ENCODE results near the gene BMAL1.
"Not testable (repeated sequence)": the region's sequence is repeated elsewhere in the genome, so short reads cannot be mapped to it uniquely, and the experiment has no call there.

Gene BMAL1

DNA sequence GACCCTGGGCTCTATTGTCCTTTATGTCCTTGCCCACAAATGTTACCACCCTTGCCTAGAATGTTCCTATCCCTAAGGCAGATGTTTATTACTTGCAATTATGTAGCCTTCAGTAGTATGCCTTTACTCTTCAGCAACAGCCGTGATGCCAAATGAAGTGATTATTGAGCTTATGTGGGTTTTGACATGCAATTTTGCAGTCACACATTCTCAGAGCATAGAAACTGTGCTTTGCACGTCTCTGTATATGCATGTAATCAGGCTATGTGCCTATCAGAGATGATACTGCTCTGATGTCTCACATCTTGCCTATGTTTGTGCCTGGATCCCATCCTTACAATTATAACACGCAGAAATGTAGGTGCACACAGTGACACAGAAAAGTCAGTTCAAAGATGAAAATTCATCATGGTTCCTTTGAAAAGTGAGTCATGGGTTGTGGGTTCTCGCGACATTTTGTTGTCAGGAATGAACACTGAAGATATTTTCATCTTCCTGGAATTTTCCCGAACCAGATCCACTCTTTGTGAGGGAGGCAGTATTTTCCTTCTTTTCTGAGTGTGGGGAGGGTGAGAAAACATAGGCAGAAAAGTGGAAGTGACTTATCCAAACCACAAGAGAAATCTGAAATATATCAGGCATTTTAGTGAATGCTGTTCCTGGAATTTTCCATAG is 81.1 kb downstream of the BMAL1 start:
- no peak for DNase-seq (ENCODE audit: low read depth, low spot score)

GRCh38 chr11:13362596-13363109 is 85.1 kb downstream of the BMAL1 start:
- no peak overlapping the region for H3K4me3 ChIP-seq (ENCODE audit: low read length)
- no peak for DNase-seq (ENCODE audit: low read depth, low spot score)

More for the DNA sequence above, 81.1 kb downstream of the BMAL1 start:
- no peak overlapping the region for H3K4me3 ChIP-seq (ENCODE audit: low read length)

- DNase-seq (ENCODE audit: low read depth, low spot score) = no peak
- H3K4me3 ChIP-seq (ENCODE audit: low read length) = no peak overlapping the region
Observed at GRCh38 chr11:13364388-13364787, 86.8 kb downstream of the BMAL1 start.

GRCh38 chr11:13366266-13367026 is 88.9 kb downstream of the BMAL1 start:
- no peak for DNase-seq (ENCODE audit: low read depth, low spot score)
- no peak overlapping the region for H3K4me3 ChIP-seq (ENCODE audit: low read length)

GRCh38 chr11:13367115-13367514 is 89.5 kb downstream of the BMAL1 start:
- DNase-seq (ENCODE audit: low read depth, low spot score) = peak; percentile 15
- no peak overlapping the region for H3K4me3 ChIP-seq (ENCODE audit: low read length)

- no peak for DNase-seq (ENCODE audit: low read depth, low spot score)
- no peak overlapping the region for H3K4me3 ChIP-seq (ENCODE audit: low read length)
Observed at GRCh38 chr11:13368041-13368446, 90.5 kb downstream of the BMAL1 start.

- no peak overlapping the region for H3K4me3 ChIP-seq (ENCODE audit: low read length)
- DNase-seq (ENCODE audit: low read depth, low spot score) = no peak
Observed at GRCh38 chr11:13373216-13373615, 95.6 kb downstream of the BMAL1 start.

DNA sequence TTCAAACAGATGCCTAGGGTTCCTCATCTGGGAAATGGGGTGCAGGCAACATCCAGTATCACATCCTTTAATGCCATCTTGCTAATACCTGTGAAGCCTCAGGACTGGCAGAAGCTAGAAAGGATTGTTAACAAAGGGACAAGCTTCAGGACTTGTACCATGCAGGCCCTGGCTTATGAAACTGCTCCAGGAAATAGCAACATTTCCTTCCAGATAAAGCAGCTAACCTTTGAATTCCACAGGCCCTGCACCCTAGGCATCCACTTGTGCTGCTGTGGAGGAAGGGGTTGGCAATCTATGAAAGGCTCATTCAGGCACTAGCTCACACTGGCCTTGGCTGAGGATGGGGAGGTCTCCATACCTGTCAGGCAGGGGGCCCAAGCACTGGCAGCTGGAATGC is 98.2 kb downstream of the BMAL1 start:
- no peak for DNase-seq (ENCODE audit: low read depth, low spot score)

GRCh38 chr11:13376402-13376801 is 98.8 kb downstream of the BMAL1 start:
- H3K4me3 ChIP-seq (ENCODE audit: low read length) = no peak overlapping the region
- no peak for DNase-seq (ENCODE audit: low read depth, low spot score)

More for the DNA sequence above, 98.2 kb downstream of the BMAL1 start:
- no peak overlapping the region for H3K4me3 ChIP-seq (ENCODE audit: low read length)

DNA sequence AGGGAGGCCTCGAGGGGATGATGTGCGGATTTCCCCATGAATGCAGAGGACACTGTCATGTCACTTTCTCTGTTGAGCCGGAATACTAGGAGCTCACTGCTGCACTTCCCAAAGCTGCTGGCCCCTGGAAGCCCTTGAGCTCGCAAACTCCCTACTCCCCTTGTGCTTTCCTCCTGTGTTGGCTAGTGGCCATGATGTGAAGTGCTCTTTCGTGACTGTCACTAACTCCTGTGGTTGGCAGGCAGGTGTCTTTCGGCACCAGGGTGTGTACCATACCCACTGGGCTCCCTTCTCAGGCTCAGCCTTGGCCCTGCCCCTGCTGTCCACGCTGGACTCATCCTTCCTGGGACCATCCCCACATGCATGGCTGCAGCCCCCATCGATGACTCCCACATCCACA is 99.2 kb downstream of the BMAL1 start:
- DNase-seq (ENCODE audit: low read depth, low spot score) = no peak
- H3K4me3 ChIP-seq (ENCODE audit: low read length) = no peak overlapping the region

DNA sequence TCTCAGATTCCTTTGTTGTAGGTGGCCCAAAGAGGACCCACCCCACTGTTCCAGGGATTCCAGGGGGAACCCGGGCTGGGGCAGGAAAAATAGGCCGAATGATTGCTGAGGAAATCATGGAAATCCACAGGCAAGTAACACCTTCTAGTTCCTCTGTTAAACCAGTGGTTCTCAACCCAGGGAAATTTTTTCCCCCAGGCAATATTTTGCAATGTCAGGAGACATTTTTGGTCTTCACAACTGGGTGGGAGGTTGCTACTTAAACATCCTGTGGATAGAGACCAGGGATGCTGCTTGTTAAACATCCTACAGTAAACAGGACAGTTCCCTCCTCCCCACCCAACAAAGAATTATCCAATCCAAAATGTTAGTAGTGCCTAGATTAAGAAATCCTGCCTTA is 100.7 kb downstream of the BMAL1 start:
- H3K4me3 ChIP-seq (ENCODE audit: low read length) = no peak overlapping the region
- DNase-seq (ENCODE audit: low read depth, low spot score) = no peak

DNA sequence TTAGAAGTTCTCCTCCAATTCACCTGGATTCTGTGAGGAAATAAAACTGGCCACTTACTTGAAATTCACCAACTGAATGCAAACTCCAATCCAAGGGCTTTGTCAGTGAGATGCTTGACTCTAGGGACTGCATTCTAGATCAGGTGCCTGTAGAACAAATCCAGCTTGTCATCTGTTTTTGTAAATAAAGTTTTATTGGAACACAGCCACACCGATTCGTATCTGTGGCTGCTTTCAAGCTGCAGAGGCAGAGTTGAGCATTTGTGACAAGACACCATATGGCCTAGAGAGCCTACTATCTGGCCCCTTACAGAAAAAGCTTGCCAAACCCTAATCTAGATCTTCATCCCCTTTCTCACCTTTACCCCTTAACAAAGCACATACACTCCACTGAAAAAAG is 103.1 kb downstream of the BMAL1 start:
- no peak overlapping the region for H3K4me3 ChIP-seq (ENCODE audit: low read length)
- no peak for DNase-seq (ENCODE audit: low read depth, low spot score)

DNA sequence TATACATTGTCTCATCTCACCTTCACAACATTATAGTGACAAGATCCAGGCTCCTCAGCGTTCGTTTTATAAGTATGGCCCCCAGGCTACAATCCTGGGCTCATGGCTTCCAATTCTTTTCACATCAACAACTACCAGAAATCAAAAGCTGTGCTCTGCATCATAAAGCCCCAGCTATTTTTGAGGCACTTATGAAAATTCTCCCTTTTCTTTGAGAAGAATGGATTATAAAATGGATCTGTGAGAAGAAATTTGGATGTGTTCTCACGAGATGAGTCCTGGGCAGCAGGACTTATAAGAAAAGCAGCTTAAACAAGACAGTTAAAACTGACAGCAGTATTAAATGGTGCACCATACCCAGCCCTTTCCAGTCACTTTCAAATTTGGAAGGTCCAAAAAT is 105.2 kb downstream of the BMAL1 start:
- no peak overlapping the region for H3K4me3 ChIP-seq (ENCODE audit: low read length)
- DNase-seq (ENCODE audit: low read depth, low spot score) = no peak

DNA sequence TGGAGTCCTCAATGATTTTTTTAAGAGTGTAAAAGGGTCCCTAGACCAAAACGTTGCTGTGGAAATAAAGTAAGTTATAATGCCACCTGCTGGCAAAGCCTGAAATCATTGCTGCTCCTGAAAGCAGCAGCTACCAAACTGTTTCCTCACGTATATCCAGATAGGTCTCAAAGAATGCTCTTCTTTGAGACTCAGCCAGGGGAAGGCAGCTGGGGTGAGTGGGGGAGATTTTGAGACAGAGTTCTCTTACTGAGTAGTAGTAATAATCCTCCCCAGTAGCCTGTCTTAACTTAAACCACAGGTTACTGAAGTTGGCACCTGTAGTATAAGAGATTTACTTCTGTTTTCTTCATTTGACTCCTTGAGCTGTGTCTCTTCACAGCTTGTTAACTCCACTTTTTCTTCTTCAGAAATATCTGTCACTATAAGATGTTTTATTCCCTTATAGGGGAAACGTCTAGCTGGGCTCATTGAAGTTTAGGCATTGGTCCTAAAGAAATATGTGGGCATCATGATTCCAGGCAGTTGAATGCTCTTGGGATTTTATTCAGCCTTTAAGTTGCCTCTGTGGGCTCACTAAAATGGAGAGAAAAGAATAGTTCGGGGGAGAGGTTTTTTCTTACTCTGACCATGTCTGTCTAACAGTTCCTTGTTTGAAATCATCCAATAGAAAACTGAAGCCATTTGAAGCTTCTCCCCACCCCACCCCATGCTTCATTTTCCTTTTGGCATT is 107.5 kb downstream of the BMAL1 start:
- no peak overlapping the region for H3K4me3 ChIP-seq (ENCODE audit: low read length)

GRCh38 chr11:13386567-13386966 is 109.0 kb downstream of the BMAL1 start:
- DNase-seq (ENCODE audit: low read depth, low spot score) = no peak
- H3K4me3 ChIP-seq (ENCODE audit: low read length) = no peak overlapping the region

More for the DNA sequence above, 107.5 kb downstream of the BMAL1 start:
- DNase-seq (ENCODE audit: low read depth, low spot score) = peak; percentile 43

- H3K4me3 ChIP-seq (ENCODE audit: low read length) = no peak overlapping the region
- no peak for DNase-seq (ENCODE audit: low read depth, low spot score)
Observed at GRCh38 chr11:13388741-13389140, 111.2 kb downstream of the BMAL1 start.

GRCh38 chr11:13391217-13391616 is 113.6 kb downstream of the BMAL1 start:
- no peak for DNase-seq (ENCODE audit: low read depth, low spot score)
- H3K4me3 ChIP-seq (ENCODE audit: low read length) = no peak overlapping the region

GRCh38 chr11:13398335-13398734 is 120.7 kb downstream of the BMAL1 start:
- not testable (repeated sequence) for DNase-seq (ENCODE audit: low read depth, low spot score); H3K4me3 ChIP-seq (ENCODE audit: low read length)

GRCh38 chr11:13405220-13405619 is 127.6 kb downstream of the BMAL1 start:
- H3K4me3 ChIP-seq (ENCODE audit: low read length) = no peak overlapping the region
- DNase-seq (ENCODE audit: low read depth, low spot score) = no peak

GRCh38 chr11:13415201-13415600 is 137.6 kb downstream of the BMAL1 start:
- no peak overlapping the region for H3K4me3 ChIP-seq (ENCODE audit: low read length)
- DNase-seq (ENCODE audit: low read depth, low spot score) = no peak

All from Jurkat, Clone E6-1 (cell line).